ENCODE data around the gene KRTAP5-6.

The KRTAP5-6 gene

GRCh38 chr11:1743585-1744136, 46.7 kb downstream of the KRTAP5-6 start:
- TF ChIP-seq GATA3 (IDR thresholded peaks at IDR 0.05; ENCODE audit: low read depth, low read length) (no peak), GATA2 (IDR thresholded peaks at IDR 0.05; ENCODE audit: low read depth, low read length) (no peak)

- TF ChIP-seq GATA3 (IDR thresholded peaks at IDR 0.05; ENCODE audit: low read depth, low read length): no peak
- TF ChIP-seq GATA2 (IDR thresholded peaks at IDR 0.05; ENCODE audit: low read depth, low read length): no peak
These were observed 47.3 kb downstream of the KRTAP5-6 start for GRCh38 chr11:1744137-1744886.

GRCh38 chr11:1744891-1745700, 48.1 kb downstream of the KRTAP5-6 start:
- TF ChIP-seq GATA2 (IDR thresholded peaks at IDR 0.05; ENCODE audit: low read depth, low read length) (no peak), GATA3 (IDR thresholded peaks at IDR 0.05; ENCODE audit: low read depth, low read length) (no peak)

- no peak for TF ChIP-seq GATA3 (IDR thresholded peaks at IDR 0.05; ENCODE audit: low read depth, low read length)
- no peak for TF ChIP-seq GATA2 (IDR thresholded peaks at IDR 0.05; ENCODE audit: low read depth, low read length)
These were observed 48.8 kb downstream of the KRTAP5-6 start for GRCh38 chr11:1745701-1746320.

GRCh38 chr11:1746511-1746931, 49.5 kb downstream of the KRTAP5-6 start:
- TF ChIP-seq GATA2 (IDR thresholded peaks at IDR 0.05; ENCODE audit: low read depth, low read length) (no peak), GATA3 (IDR thresholded peaks at IDR 0.05; ENCODE audit: low read depth, low read length) (no peak)

- TF ChIP-seq GATA2 (IDR thresholded peaks at IDR 0.05; ENCODE audit: low read depth, low read length): no peak
- no peak for TF ChIP-seq GATA3 (IDR thresholded peaks at IDR 0.05; ENCODE audit: low read depth, low read length)
These were observed 50.2 kb downstream of the KRTAP5-6 start for GRCh38 chr11:1746956-1747752.
